ENCODE measurements around the gene EPHB4.
"Not testable (repeated sequence)": the region's sequence is repeated elsewhere in the genome, so short reads cannot be mapped to it uniquely, and the experiment has no call there.

EPHB4 gene

DNA sequence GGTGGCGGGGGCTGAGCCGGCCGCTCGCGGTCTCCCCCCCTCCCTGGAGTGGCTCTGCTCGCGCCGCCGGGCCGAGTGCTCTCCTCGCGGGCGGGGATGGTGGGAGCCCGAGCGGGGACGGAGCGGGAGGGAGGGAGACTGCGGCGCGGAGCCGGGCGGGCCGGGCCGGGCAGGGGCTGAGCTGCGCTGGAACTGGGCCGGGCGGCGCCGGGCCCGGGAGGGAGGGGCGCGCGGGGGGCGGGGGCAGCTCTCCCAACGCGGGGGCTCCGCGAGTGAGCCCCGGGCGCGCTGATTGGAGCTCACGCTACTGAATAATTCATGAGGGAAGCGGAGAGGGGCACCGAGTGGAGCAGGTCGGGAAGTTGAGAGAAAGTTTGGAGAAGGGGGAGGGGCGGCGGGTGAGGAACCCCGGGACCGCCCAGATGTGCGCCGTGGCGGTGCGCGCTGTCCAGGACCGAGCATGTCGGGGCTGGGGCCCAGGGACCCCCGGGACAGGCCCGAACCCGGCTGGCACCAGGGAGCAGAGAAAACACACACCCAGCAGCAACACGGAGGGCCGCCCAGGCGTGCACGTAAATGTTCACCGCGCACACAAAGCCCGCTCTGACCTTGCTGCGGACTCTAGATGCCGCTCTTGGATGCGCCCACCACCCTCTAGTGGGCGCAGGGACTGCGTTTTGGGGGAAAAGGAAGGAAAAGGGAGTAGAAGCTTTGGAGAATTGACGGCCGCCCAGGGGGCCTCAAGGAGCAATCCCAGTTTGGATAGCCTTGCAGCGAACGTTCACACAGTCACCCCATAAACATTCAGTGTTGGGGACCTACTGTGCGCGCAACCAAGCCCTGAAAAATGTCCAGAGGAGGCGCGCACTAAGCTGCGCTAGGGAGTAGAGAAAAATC is at the start of gene EPHB4:
TSS of gene EPHB4 (minus strand) at position 194 of the 897 bp plus-strand sequence. CDS start 493 bp downstream, outside the sequence.
- no peak for DNase-seq

- no peak for DNase-seq
Measured at GRCh38 chr7:100875356-100875751, 48.0 kb upstream of the EPHB4 start.

GRCh38 chr7:100874577-100875355 is 47.4 kb upstream of the EPHB4 start, which contains the start of gene SRRT:
Gene SRRT, plus strand, starts transcription at chr7:100875103. Its CDS starts 488 bp downstream, at chr7:100875591.
- DNase-seq = peak; percentile 96

DNA sequence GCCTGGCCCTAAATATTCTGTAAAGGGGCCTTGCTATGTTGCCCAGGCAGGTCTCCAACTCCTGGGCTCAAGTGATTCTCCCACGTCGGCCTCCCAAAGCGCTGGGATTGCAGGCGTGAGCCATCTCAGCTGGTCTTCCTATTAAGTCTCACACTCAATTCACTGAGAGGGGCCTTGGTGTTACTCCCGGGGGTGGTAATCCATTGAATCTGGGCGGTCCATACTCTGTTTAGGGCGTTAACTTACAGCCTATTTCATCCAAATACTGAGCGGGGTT is 46.9 kb upstream of the EPHB4 start:
- DNase-seq = no peak

DNA sequence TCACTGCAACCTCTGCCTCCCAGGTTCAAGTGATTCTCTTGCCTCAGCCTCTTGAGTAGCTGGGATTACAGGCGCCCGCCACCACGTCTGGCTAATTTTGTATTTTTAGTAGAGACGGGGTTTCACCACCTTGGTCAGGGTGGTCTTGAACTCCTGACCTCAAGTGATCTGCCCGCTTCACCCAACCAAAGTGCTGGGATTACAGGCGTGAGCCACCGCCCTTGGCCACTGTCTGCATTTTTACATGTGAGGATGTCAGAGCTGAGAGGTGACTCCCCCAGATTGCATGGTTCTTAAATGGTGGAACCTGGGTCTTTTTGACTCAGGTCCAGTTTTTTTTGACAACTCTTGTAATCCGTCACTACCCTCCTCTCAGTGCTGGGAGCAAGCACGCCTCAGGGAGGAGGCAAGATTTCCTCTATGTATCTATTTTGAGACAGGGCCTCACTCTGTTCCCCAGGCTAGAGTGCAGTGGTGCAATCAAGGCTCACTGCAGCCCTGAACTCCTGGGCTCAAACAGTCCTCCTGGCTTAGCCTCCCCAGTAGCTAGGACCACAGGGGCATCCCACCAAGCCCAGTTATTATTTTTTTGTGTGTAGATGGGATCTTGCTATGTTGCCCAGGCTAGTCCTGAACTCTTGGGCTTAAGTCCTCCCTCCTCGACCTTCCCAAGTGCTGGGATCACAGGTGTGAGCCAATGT is 46.4 kb upstream of the EPHB4 start:
- DNase-seq = no peak

DNA sequence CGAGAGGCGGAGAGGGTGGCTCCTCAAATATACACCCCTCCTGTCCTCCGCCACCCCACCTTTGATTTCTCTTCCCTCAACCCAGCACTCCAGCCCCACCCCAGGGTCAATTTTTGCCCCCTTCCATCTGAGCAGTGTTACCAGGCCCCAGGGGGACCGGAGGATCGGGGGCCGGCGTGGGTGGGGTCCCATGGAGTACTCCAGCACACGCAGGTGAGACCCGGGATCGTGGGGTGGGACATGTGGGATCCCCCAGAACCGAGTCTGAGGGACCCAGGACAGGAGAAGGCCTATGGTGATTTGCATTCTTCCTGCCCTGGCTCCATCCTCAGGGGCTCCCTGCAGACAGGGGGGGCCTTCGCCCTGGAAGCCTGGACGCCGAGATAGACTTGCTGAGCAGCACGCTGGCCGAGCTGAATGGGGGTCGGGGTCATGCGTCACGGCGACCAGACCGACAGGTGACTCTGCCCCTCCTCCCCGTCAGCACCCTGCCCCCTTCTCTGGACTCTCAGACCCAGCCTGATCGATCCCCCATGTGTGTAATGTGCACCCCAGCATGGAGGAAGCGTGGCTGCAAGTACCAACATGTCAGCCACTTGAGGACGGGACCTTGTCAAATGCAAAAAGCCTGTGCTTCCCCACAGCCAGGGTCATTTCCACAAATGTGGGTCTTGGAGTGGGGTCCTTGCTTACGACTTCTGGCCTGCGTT is 40.6 kb upstream of the EPHB4 start:
- no peak for DNase-seq

- DNase-seq = no peak
Measured at GRCh38 chr7:100867040-100867775, 39.9 kb upstream of the EPHB4 start, which contains the start of gene TRIP6. Gene TRIP6, plus strand, starts transcription at chr7:100867387. Its CDS starts 111 bp downstream, at chr7:100867498.

DNA sequence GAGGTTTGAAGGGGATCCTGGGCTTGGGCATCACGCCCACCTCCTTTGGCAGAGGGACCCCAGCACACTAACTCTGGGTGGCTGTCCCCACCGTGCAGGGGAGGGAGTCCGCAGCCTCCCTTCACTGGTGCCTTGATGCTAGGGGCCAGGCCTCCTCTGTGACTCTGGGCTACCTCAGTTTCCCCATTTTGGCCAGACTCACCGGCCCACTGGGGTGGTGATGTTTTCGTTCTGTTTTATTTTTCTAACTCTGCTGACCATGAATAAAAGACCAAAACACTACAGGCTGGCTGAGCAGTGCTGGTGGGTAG is 39.4 kb upstream of the EPHB4 start:
- DNase-seq = no peak

GRCh38 chr7:100865938-100866728 is 38.8 kb upstream of the EPHB4 start:
- no peak for DNase-seq

GRCh38 chr7:100865372-100865911 is 38.1 kb upstream of the EPHB4 start:
- DNase-seq = no peak

- DNase-seq = no peak
Measured at GRCh38 chr7:100864263-100864845, 37.0 kb upstream of the EPHB4 start.

DNA sequence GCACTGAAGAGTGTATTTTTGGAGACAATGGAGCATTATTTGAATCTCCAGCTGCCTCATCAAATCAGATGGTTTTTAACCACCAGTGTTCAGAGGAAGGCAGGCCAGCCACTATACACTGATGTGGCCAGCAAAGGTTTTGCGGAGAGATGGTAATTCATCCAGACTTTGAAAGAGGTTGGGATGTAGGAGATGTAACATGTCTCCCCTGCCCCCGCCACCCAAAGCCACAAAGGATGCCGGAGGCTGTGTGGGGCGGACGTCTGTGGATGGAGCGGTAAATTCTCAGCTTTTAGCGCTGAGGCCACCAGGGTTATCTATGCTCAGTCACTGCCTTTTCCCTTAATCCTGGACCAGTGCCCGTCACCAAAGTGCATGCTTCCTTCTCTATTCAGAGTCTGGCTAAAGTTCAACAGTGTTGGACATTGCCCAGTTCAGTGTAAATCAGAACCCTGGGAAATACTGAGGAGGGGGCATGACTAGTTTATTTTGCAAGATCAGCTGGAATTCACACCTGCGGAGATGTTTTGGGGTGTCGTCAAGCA is 36.2 kb upstream of the EPHB4 start:
- no peak for DNase-seq

DNA sequence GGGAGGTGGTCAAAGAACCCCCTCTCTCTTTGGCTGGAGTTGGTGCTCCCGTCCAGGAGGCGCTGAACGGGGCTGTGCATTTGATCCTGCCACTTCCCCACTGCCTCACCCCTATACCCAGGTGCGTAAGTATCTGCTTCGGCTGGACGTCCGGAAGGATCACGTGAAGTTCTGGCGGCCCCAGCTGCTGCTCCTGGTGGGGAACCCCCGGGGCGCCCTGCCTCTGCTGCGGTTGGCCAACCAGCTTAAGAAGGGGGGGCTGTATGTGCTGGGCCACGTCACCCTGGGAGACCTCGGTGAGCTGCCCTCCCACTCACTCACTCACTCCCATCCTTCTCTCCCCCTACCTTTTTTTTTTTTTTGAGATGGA is 34.3 kb upstream of the EPHB4 start:
- no peak for DNase-seq

DNA sequence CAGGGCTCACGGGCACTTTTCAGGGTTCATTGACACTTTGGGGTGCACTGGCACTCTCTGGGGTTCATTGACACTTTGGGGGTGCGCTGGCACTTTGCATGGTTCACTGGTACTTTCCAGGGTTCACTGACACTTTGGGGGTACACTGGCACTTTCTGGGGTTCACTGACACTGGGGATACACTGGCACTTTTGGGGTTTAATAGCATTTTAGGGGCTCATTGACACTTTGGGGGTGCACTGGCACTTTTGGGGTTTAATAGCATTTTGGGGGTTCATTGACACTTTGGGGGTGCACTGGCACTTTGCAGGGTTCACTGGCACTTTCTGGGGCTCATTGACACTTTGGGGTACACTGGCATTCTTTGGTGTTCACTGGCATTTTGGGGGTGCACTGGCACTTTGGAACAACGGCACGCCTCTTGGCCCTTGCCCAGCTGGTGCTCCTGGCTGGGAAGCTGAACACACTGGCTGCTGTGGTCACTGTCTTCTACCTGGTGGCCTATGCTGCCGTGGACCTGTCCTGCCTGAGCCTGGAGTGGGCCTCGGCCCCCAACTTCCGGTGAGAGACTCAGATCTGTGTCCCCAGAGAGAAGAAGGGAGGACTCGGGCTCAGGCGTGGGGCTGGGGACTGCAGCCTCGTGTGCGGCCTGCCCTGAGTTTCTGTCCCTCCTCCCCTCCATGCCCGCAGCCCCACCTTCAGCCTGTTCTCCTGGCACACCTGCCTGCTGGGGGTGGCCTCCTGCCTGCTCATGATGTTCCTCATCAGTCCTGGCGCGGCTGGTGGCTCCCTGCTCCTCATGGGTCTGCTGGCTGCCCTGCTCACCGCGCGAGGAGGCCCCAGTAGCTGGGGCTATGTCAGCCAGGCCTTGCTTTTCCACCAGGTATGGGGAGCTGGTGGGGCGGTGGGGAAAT is 33.6 kb upstream of the EPHB4 start:
- DNase-seq = no peak

DNA sequence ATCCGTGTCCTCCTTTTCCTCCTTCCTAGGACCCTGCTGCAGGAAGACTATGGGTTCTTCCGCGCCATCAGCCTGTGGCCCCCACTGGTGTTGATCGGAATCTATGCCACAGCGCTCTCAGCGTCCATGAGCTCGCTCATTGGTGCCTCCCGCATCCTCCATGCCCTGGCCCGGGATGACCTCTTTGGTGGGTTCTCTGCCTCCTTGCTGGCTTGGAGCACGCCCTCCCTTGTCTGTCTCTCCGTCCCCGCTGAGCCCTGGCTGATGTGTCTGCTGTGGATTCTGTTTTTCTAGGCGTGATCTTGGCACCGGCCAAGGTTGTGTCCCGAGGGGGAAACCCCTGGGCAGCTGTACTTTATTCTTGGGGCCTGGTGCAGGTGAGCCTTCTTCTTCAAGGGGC is 32.5 kb upstream of the EPHB4 start:
- no peak for DNase-seq

GRCh38 chr7:100856871-100857282 is 29.6 kb upstream of the EPHB4 start:
- no peak for DNase-seq

- DNase-seq = no peak
Measured at GRCh38 chr7:100855515-100855914, 28.2 kb upstream of the EPHB4 start.

GRCh38 chr7:100854899-100855298 is 27.6 kb upstream of the EPHB4 start:
- DNase-seq = not testable (repeated sequence)

Data from NCI-H526 treated with DMSO at 0.1 percent for 48 hours (cell line).